Activated naive CD4-positive, alpha-beta T cell treated with anti-CD3 and anti-CD28 coated beads, Interleukin-2, amount 50 U/mL, for 24 hours (primary cell): ENCODE data around the gene GABRR1.

ENCODE experiments used
- H3K27ac Mint-ChIP-seq: one replicate; pipeline ENCODE4 v1.8.0; 2021; ENCODE audit warnings: mild to moderate bottlenecking, mixed read lengths
- H3K27me3 Mint-ChIP-seq: one replicate; pipeline ENCODE4 v1.8.0; 2021; ENCODE audit warnings: mixed read lengths
- H3K36me3 Mint-ChIP-seq: one replicate; pipeline ENCODE4 v1.8.0; 2021; ENCODE audit warnings: mixed read lengths
- H3K4me1 Mint-ChIP-seq: one replicate; pipeline ENCODE4 v1.8.0; 2021; ENCODE audit warnings: mixed read lengths
- H3K4me3 Mint-ChIP-seq: one replicate; pipeline ENCODE4 v1.8.0; 2021; ENCODE audit warnings: mild to moderate bottlenecking, mixed read lengths
- H3K9me3 Mint-ChIP-seq: one replicate; pipeline ENCODE4 v1.8.0; 2021; ENCODE audit warnings: mixed read lengths

Gene GABRR1

DNA sequence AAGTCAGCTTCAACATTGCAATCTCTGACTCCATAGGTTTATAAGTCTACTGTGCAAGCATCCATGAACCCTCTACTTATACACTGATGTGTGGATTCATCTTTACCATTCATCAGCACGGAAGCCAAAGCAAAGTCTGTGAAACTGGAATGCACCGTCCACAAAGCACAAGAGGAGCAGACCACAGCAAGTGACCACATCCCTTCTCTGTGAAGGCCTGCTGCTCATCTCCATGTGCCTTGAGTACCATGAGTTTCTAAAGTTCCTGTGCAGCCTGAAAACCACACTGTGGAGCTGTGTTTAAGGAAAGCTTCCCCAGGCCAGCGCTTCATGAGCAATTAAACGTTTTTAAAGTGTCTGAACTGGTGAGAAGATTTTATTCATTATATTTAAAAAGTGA is 20.0 kb downstream of the GABRR1 start:
- no peaks in the 10 kb centered on the region for H3K4me1 Mint-ChIP-seq
- H3K27ac Mint-ChIP-seq = no peak overlapping the region
- H3K4me3 Mint-ChIP-seq = no peak overlapping the region
- peaks cover 7% of the 10 kb centered on the region for H3K27me3 Mint-ChIP-seq
- peaks cover 4% of the 10 kb centered on the region for H3K36me3 Mint-ChIP-seq
- H3K9me3 Mint-ChIP-seq = peaks cover 16% of the 10 kb centered on the region

DNA sequence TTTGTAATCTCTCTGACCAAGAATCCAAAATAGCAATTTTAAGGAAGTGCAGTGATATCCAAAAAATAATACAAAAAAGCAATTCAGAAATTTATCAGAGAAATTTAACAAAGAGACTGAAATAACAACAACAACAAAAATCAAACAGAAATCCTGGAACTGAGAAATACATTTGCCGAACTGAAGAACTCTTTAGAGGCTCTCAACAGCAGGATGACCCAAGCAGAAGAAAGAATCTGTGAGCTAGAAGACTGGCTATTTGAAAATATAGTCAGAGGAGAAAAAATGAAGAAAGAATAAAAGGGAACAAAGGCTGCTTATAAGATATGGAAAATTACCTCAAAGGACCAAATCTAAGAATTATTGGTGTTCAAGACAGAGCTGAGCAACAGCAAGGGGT is 22.6 kb downstream of the GABRR1 start:
- H3K4me1 Mint-ChIP-seq = no peaks in the 10 kb centered on the region
- no peak overlapping the region for H3K27ac Mint-ChIP-seq
- peaks cover 16% of the 10 kb centered on the region for H3K9me3 Mint-ChIP-seq
- H3K4me3 Mint-ChIP-seq = no peak overlapping the region
- H3K36me3 Mint-ChIP-seq = peaks cover 5% of the 10 kb centered on the region
- H3K27me3 Mint-ChIP-seq = peaks cover 8% of the 10 kb centered on the region

DNA sequence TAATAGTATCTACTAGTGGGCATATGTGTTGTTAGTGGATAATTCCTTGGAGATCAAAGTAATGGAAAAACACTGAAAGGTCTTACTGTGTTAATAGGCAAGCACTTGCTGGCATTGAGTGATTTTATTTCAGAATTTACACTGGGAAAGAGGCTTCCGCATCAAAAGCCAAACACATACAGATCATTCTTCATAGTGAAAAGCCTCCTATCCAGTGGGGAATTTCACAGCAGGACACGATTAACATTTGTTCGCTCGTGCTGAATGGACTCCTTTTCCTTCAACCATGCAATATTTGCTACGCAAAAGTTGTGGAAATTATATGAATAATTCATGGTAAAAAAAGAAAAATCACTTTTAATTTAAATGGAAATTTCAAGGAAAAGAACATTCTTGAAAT is 26.4 kb downstream of the GABRR1 start:
- Mint-ChIP-seq H3K4me1 (no peaks in the 10 kb centered on the region), H3K9me3 (peaks cover 16% of the 10 kb centered on the region), H3K27me3 (peaks cover 9% of the 10 kb centered on the region), H3K4me3 (no peak overlapping the region), H3K36me3 (peaks cover 5% of the 10 kb centered on the region), H3K27ac (no peak overlapping the region)

DNA sequence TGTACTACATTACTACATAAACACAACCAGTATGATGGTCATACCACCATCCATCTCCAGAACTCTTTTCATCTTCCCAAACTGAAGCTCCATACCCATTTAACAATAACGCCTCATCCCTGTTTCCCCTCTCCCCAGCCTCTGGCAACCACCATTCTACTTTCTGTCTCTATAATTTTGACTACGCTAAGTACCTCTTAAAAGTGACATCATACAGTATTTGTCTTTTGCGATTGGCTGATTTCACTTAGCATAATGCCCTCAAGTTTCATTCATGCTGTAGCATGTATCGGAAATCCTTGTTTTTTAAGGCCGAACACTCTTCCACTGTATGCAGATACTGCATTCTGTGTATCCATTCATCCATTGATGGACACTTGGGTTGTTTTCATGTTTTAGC is 29.7 kb downstream of the GABRR1 start:
- Mint-ChIP-seq H3K27ac (no peak overlapping the region), H3K27me3 (peaks cover 8% of the 10 kb centered on the region), H3K9me3 (no peaks in the 10 kb centered on the region), H3K4me3 (no peak overlapping the region), H3K4me1 (no peaks in the 10 kb centered on the region), H3K36me3 (peaks cover 3% of the 10 kb centered on the region)

DNA sequence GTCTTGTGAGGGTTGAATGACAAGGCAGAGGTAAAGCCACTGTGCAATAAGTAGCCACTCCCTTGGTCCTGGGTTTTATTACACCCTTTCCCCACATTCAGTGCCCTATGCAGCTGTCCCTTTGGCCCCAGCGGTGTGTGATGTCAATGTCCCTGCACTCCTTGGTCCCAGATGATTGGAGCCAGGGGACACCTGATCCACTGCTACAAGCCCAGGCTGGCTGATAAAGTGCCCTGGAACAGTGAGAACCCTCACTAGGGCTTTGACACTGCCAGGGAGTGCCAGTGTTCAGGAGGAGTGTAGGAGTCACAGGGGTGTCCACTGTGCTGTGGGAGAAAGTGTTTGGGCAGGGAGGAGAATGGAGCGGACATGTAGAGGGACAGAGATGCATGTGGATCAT is 30.4 kb downstream of the GABRR1 start:
- H3K27me3 Mint-ChIP-seq = peaks cover 5% of the 10 kb centered on the region
- H3K9me3 Mint-ChIP-seq = no peaks in the 10 kb centered on the region
- no peak overlapping the region for H3K4me3 Mint-ChIP-seq
- H3K36me3 Mint-ChIP-seq = no peaks in the 10 kb centered on the region
- no peak overlapping the region for H3K27ac Mint-ChIP-seq
- H3K4me1 Mint-ChIP-seq = no peaks in the 10 kb centered on the region

DNA sequence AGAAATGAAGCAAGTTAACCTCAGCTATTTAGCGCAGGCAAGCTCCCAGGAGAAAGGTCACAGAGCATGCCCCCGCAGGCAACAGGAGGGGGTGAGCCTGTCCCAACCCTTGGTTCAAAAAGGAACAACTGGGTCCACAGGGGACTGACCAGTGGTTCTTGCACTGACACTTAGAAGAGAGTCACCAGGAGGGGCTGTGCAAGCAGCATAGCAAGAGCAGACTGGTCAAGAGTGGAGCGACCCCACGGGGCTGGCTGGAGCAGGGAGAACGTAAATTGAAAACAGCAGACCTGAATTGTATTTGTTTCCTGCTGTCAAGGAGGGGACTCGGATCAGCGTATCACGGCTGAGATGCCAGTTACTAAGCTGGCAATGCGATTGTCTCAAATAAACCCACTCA is 32.8 kb downstream of the GABRR1 start:
- H3K9me3 Mint-ChIP-seq = no peaks in the 10 kb centered on the region
- H3K36me3 Mint-ChIP-seq = no peaks in the 10 kb centered on the region
- no peaks in the 10 kb centered on the region for H3K4me1 Mint-ChIP-seq
- no peak overlapping the region for H3K4me3 Mint-ChIP-seq
- H3K27me3 Mint-ChIP-seq = peaks cover 6% of the 10 kb centered on the region
- no peak overlapping the region for H3K27ac Mint-ChIP-seq

DNA sequence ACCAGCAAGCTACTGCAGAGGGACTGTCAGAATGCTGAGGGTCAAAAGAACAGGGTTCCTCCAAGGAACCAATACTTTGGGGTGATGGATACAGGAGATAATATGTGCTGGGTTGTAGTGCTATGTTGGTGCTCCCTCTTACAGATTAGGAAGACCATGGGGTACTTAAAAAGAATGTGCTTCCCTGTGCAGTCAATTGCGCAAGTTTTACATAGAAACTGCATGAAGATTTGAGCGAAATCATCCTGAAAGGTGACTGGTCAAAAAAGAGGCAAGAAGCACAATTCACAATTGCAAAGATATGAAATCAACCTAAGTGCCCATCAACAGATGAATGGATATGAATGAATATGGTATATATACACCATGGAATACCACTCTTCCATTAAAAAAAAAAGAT is 33.9 kb downstream of the GABRR1 start:
- Mint-ChIP-seq H3K36me3 (no peaks in the 10 kb centered on the region), H3K4me3 (no peak overlapping the region), H3K9me3 (no peaks in the 10 kb centered on the region), H3K27me3 (peaks cover 6% of the 10 kb centered on the region), H3K27ac (no peak overlapping the region), H3K4me1 (no peaks in the 10 kb centered on the region)

DNA sequence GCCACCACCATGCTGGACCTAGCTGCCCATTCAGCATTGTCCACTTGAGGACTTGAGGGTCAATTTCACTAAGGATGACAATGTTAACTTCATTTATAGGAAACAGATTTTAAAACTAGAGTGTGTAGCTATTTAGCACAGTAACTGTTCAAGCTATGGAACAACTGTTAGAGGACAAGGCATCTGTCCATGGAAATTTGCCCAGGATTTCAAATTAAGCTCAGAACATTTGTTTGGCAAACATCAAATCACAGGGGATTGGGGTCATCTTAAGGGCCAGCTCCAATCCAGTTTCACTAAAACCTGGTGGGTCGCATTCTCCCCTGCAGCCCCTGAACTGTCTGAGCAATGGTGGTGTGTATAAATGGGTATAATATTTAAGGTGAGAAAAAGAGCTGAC is 36.2 kb downstream of the GABRR1 start:
- no peaks in the 10 kb centered on the region for H3K36me3 Mint-ChIP-seq
- no peak overlapping the region for H3K4me3 Mint-ChIP-seq
- no peak overlapping the region for H3K27ac Mint-ChIP-seq
- H3K9me3 Mint-ChIP-seq = no peaks in the 10 kb centered on the region
- no peaks in the 10 kb centered on the region for H3K4me1 Mint-ChIP-seq
- H3K27me3 Mint-ChIP-seq = peaks cover 5% of the 10 kb centered on the region

DNA sequence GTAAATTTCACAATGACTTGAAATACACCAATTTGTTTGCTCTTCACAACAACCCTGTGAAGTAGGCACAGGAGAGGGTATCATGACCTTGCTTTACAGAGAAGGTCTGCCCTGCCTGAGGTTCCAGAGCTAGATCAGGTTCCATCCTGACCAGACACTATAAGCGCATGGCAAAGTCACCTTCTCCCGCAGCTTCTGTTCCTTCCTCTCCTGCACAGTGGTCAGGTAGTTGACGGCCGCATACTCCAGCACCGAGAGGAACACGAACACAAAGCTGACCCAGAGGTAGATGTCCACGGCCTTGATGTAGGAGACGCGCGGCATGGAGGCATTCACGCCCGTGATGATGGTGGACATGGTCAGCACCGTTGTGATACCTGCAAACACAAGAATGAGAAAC is 37.0 kb downstream of the GABRR1 start:
- Mint-ChIP-seq H3K4me1 (no peaks in the 10 kb centered on the region), H3K36me3 (no peaks in the 10 kb centered on the region), H3K27ac (no peak overlapping the region), H3K9me3 (no peaks in the 10 kb centered on the region), H3K27me3 (peaks cover 5% of the 10 kb centered on the region), H3K4me3 (no peak overlapping the region)

DNA sequence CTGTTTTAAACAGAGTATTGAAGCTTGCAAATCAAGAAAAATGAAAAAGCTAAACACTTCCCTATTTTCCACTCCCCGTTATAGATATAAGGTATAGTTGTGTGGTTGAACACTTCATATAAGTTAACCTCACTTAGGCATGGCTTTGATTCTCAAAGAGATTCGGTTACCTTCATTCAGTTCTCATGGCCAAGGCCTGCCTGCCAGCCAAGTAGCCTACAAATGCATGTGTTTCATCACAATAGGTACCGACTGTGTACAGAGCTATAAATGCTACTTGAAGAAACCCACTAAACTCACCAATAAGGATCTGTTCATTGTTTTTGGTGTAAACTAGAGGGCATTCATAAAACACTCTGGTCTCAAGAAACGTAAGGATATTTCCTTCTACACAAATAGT is 43.5 kb downstream of the GABRR1 start:
- Mint-ChIP-seq H3K36me3 (no peaks in the 10 kb centered on the region), H3K27ac (no peak overlapping the region), H3K4me1 (no peaks in the 10 kb centered on the region), H3K27me3 (no peaks in the 10 kb centered on the region), H3K9me3 (no peaks in the 10 kb centered on the region), H3K4me3 (no peak overlapping the region)

DNA sequence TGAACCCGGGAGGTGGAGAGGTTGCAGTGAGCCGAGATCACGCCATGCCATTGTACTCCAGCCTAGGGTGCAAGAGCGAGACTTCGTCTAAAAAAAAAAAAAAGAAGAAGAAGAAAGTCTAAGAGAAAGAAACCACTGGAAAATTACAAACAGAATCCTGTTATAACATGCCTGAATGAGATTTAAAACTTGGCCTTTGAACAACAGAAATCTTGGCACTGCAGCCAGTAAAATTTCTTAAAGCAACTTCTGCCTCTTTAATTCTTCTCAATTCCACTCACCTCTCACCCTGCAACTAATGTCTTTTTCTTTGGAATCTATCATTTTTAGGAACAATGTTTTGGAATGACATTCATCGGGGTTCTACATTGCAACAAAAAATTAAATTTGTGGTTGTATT is 45.0 kb downstream of the GABRR1 start:
- H3K27ac Mint-ChIP-seq = no peak overlapping the region

DNA sequence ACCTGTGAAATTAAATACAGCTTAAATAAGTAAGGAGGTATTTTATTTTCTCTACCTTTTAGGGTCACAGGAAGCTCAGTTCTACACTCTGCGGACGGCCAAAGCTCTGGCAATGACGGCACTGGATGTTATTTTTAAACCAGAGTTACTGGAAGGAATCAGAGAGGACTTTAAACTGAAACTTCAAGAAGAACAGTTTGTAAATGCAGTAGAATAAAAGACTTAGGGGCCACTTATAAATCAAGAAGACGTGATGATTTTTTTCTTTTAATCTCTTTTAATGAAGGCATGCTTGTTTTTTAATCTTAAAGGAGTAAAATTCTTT is 55.1 kb downstream of the GABRR1 start:
- H3K27ac Mint-ChIP-seq = no peak overlapping the region
- H3K9me3 Mint-ChIP-seq = no peaks in the 10 kb centered on the region
- no peak overlapping the region for H3K4me3 Mint-ChIP-seq
- H3K36me3 Mint-ChIP-seq = peaks cover 10% of the 10 kb centered on the region
- no peaks in the 10 kb centered on the region for H3K27me3 Mint-ChIP-seq
- H3K4me1 Mint-ChIP-seq = no peaks in the 10 kb centered on the region

More for the DNA sequence above, 45.0 kb downstream of the GABRR1 start:
- H3K27me3 Mint-ChIP-seq = no peaks in the 10 kb centered on the region
- no peaks in the 10 kb centered on the region for H3K4me1 Mint-ChIP-seq
- no peaks in the 10 kb centered on the region for H3K36me3 Mint-ChIP-seq
- no peak overlapping the region for H3K4me3 Mint-ChIP-seq
- H3K9me3 Mint-ChIP-seq = no peaks in the 10 kb centered on the region

DNA sequence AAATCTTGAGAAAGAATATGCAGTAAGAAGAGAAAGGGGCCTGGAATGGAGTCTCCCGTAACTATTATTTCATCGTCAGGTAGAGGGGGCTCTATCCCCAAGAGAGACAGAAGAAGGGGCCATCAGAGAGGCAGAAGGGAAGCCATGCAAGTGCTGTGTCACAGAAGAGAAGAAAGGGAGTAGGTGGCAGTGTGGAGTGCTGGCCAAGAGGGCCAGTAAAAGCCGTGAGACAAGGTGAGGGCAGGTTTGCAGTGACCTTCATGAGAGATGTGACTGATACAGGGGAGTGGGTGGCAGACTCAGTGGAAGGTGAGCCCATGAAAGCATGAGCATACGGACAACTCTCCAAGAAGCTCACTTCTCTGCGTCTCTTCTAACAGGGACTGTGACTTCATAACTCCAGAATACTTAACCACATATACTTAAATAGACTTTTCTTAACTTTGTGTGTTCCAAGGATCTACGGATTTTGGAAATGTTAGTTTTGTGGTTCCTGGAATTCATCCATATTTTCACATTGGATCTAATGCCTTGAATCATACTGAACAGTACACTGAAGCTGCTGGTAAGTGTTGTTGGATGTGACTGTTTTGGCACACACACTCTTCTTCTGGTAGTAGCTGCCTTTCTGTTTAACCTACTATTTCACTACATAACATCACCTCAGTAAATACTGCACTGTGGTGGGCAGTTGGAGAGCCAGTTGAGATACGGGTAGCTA is 55.7 kb downstream of the GABRR1 start:
- Mint-ChIP-seq H3K4me3 (no peak overlapping the region), H3K27me3 (no peaks in the 10 kb centered on the region), H3K27ac (no peak overlapping the region), H3K9me3 (no peaks in the 10 kb centered on the region), H3K4me1 (peaks cover 2% of the 10 kb centered on the region), H3K36me3 (peaks cover 12% of the 10 kb centered on the region)

DNA sequence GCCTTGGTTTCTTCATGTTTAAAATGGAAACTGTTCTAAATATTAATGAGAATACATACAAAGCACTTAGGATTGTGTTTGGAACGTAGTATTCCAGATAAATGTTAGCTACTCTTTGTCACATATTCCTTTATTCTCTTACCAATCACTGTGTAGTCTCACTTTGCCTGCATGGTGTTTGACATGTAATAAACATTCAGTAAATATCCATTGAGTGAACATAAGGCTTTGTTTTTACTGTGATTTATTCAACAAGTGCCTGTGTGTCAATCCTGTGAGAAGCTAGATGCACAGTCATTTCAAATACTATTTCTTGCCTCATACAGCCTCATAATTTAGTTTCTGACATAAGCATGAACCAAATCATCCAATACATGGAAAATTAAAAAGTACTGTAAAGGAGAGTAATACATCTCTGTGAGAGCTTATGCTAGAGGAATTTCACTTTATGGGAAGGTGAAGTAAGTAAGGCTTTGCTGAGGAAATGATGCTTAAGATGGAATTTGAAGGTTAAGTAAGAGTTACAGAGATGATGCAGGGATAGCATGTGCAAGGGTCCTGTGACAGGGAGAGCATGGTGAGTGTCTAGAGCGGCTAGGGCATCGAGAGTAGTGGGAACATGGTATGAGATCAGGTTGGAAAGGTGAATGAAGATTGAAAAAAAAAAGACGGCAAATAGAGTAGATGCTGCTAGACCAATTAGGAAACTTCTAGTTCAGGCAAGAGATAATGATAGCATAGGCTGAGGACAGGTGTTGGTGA is 56.6 kb downstream of the GABRR1 start:
- H3K27ac Mint-ChIP-seq = no peak overlapping the region
- no peak overlapping the region for H3K4me3 Mint-ChIP-seq
- H3K9me3 Mint-ChIP-seq = no peaks in the 10 kb centered on the region
- peaks cover 4% of the 10 kb centered on the region for H3K4me1 Mint-ChIP-seq
- H3K36me3 Mint-ChIP-seq = peaks cover 14% of the 10 kb centered on the region
- H3K27me3 Mint-ChIP-seq = no peaks in the 10 kb centered on the region

DNA sequence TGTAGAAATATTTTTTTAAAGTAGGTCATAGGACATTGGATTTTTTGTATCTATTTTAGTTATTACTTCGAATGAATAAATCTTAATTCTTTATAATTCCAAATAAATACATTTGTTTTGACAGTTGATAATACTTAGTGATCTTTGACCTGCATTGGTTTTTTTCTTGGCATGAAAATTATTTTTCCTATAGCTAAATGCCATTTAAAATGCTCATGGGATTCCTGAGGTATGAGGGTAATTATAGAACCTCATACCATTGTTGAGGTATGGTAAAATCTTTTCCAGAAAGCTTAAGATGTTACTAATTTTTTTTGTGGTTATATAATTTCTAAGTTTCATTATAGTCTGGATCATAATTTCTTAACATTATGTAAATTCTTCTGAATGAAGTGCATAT is 63.0 kb downstream of the GABRR1 start:
- Mint-ChIP-seq H3K4me1 (peaks cover 15% of the 10 kb centered on the region), H3K27me3 (no peaks in the 10 kb centered on the region), H3K4me3 (no peak overlapping the region), H3K27ac (no peak overlapping the region), H3K9me3 (no peaks in the 10 kb centered on the region), H3K36me3 (peaks cover 18% of the 10 kb centered on the region)

DNA sequence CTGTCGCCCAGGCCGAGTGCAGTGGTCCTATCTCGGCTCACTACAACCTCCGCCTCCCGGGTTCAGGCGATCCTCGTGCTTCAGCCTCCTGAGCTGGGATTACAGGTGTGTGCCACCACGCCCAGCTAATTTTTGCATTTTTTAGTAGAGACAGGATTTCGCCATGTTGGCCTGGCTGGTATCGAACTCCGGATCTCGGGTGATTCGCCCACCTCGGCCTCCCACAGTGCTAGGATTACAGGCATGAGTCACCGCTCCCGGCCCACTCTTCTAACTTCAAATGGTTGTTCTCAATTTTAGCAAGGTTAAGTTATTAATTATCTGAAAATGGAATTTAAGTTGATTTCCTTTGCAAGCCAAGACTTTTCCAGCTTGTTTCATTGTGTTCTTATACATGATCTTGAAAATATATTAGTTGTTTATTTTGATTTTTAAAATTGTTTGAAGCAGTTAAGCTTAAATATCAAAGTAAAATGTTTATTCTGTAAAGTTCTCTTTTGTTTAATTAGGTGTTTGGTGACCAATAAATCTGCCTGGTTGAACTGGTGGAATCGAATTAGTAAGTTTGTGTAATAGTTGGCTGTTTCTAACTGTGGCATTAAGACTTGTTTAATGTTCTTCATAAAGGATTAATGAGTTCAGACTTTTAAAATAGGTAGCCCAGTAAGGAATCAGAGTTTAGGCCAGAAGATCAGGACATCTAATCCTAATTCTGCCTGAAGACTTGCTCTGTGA is 69.0 kb downstream of the GABRR1 start:
- H3K27me3 Mint-ChIP-seq = no peaks in the 10 kb centered on the region
- H3K9me3 Mint-ChIP-seq = no peaks in the 10 kb centered on the region
- H3K4me3 Mint-ChIP-seq = peak overlapping the region; percentile 55
- H3K36me3 Mint-ChIP-seq = peaks cover 14% of the 10 kb centered on the region
- H3K4me1 Mint-ChIP-seq = peaks cover 41% of the 10 kb centered on the region
- no peak overlapping the region for H3K27ac Mint-ChIP-seq
